H9 (cell line): ENCODE data around the gene CDKN2AIPNL. TPM values are rescaled to one million over a fixed set of nuclear protein-coding genes. Genes with fewer than 3 reads are reported as not detected.

Experiments
- DNase-seq: peaks from one replicate; pipeline ENCODE4 v3.0.0-alpha.2; 2017
- H2AFZ ChIP-seq: one replicate; pipeline ENCODE4 v1.6.1; 2013; ENCODE audit warnings: mild to moderate bottlenecking, low read length, control low read depth, moderate library complexity
- H2AK5ac ChIP-seq: 2 replicates; pipeline ENCODE4 v1.6.1; 2013; ENCODE audit warnings: low read length, control low read depth, mixed read lengths; ENCODE audit not compliant: insufficient read length
- H2BK120ac ChIP-seq: one replicate; pipeline ENCODE4 v1.6.1; 2013; ENCODE audit warnings: low read depth, mild to moderate bottlenecking, low read length, control low read depth, inconsistent platforms; ENCODE audit not compliant: poor library complexity, severe bottlenecking
- H2BK12ac ChIP-seq: 2 replicates; pipeline ENCODE4 v1.6.1; 2013; ENCODE audit warnings: low read length, control low read depth, mixed read lengths, low read depth; ENCODE audit not compliant: insufficient read length
- H2BK15ac ChIP-seq: 2 replicates; pipeline ENCODE4 v1.6.1; 2013; ENCODE audit warnings: low read depth, low read length, control low read depth
- H2BK20ac ChIP-seq: one replicate; pipeline ENCODE4 v1.6.1; 2013; ENCODE audit warnings: low read depth, mild to moderate bottlenecking, low read length, control low read depth, inconsistent platforms; ENCODE audit not compliant: poor library complexity, severe bottlenecking
- H2BK5ac ChIP-seq: 2 replicates; pipeline ENCODE4 v1.6.1; 2013; ENCODE audit warnings: low read length, control low read depth, mixed read lengths; ENCODE audit not compliant: insufficient read length
- H3K14ac ChIP-seq: 2 replicates; pipeline ENCODE4 v1.6.1; 2013; ENCODE audit warnings: low read length, control low read depth; ENCODE audit not compliant: insufficient read depth
- H3K18ac ChIP-seq: 2 replicates; pipeline ENCODE4 v1.6.1; 2013; ENCODE audit warnings: low read depth, mild to moderate bottlenecking, mixed read lengths, low read length, control low read depth; ENCODE audit not compliant: insufficient read length
- H3K23ac ChIP-seq: 2 replicates; pipeline ENCODE4 v1.6.1; 2013; ENCODE audit warnings: low read length, control low read depth, mixed read lengths, low read depth; ENCODE audit not compliant: insufficient read length
- H3K23me2 ChIP-seq: 2 replicates; pipeline ENCODE4 v1.6.1; 2013; ENCODE audit warnings: low read depth, mild to moderate bottlenecking, mixed read lengths, low read length, control low read depth; ENCODE audit not compliant: insufficient read length, poor library complexity, severe bottlenecking
- H3K27ac ChIP-seq: 2 replicates; pipeline ENCODE4 v1.5.1; 2013; ENCODE audit warnings: low read length, control low read depth, mixed read lengths, low read depth; ENCODE audit not compliant: insufficient read length
- H3K27me3 ChIP-seq: 2 replicates; pipeline ENCODE4 v1.6.1; 2013; ENCODE audit warnings: low read length, control low read depth, inconsistent platforms; ENCODE audit not compliant: insufficient read depth
- H3K4ac ChIP-seq: 2 replicates; pipeline ENCODE4 v1.6.1; 2013; ENCODE audit warnings: low read depth, mild to moderate bottlenecking, control low read depth, inconsistent platforms, low read length, moderate library complexity
- H3K4me1 ChIP-seq: 2 replicates; pipeline ENCODE4 v1.6.1; 2013; ENCODE audit warnings: low read length, control low read depth, inconsistent platforms; ENCODE audit not compliant: insufficient read depth
- H3K4me2 ChIP-seq: 2 replicates; pipeline ENCODE4 v1.6.1; 2013; ENCODE audit warnings: low read length, control low read depth, mixed read lengths; ENCODE audit not compliant: insufficient read length, insufficient read depth
- H3K56ac ChIP-seq: 2 replicates; pipeline ENCODE4 v1.6.1; 2013; ENCODE audit warnings: low read depth, mild to moderate bottlenecking, mixed read lengths, low read length, control low read depth; ENCODE audit not compliant: insufficient read length
- H3K79me1 ChIP-seq: 2 replicates; pipeline ENCODE4 v1.6.1; 2013; ENCODE audit warnings: low read depth, mild to moderate bottlenecking, moderate library complexity, low read length, control low read depth, inconsistent platforms; ENCODE audit not compliant: insufficient read depth, poor library complexity, severe bottlenecking
- H3K79me2 ChIP-seq: 2 replicates; pipeline ENCODE4 v1.6.1; 2013; ENCODE audit warnings: low read length, control low read depth, inconsistent platforms; ENCODE audit not compliant: insufficient read depth
- H3K9ac ChIP-seq: 2 replicates; pipeline ENCODE4 v1.6.1; 2013; ENCODE audit warnings: low read length, control low read depth, mixed read lengths; ENCODE audit not compliant: insufficient read length; ENCODE audit errors: extremely low read depth
- H3K9me3 ChIP-seq: one replicate; pipeline ENCODE4 v1.6.1; 2013; ENCODE audit warnings: low read depth, low read length, inconsistent platforms; ENCODE audit not compliant: control insufficient read depth
- H3T11ph ChIP-seq: one replicate; pipeline ENCODE4 v1.6.1; 2013; ENCODE audit warnings: mild to moderate bottlenecking, low read length, control low read depth, inconsistent platforms
- H4K20me1 ChIP-seq: one replicate; pipeline ENCODE4 v1.6.1; 2013; ENCODE audit not compliant: control insufficient read depth, insufficient read length, insufficient read depth
- H4K5ac ChIP-seq: 2 replicates; pipeline ENCODE4 v1.6.1; 2013; ENCODE audit warnings: low read depth, mild to moderate bottlenecking, mixed read lengths, low read length, control low read depth; ENCODE audit not compliant: insufficient read length
- H4K8ac ChIP-seq: replicated peaks from 2 replicates; pipeline ENCODE4 v1.6.1; 2013; ENCODE audit warnings: low read length, control low read depth, mixed read lengths, low read depth; ENCODE audit not compliant: insufficient read length
- H4K91ac ChIP-seq: 2 replicates; pipeline ENCODE4 v1.6.1; 2013; ENCODE audit warnings: low read depth, mild to moderate bottlenecking, moderate library complexity, mixed read lengths, low read length, control low read depth; ENCODE audit not compliant: insufficient read length
- H3K27ac Mint-ChIP-seq, 3 experiments: 2 replicates in 2 of 3; 3 replicates in 1 of 3; pipeline ENCODE4 v1.8.0; 2020 to 2021; ENCODE audit warnings: mixed read lengths in 3 of 3, mild to moderate bottlenecking in 1 of 3, moderate library complexity in 1 of 3
- H3K27me3 Mint-ChIP-seq: 2 replicates; pipeline ENCODE4 v1.8.0; 2021; ENCODE audit warnings: low read depth, mild to moderate bottlenecking, moderate library complexity, mixed read lengths
- H3K36me3 Mint-ChIP-seq, 3 experiments: 2 replicates in 2 of 3; 3 replicates in 1 of 3; pipeline ENCODE4 v1.8.0; 2020 to 2021; ENCODE audit warnings: low read depth in 3 of 3, mixed read lengths in 3 of 3; ENCODE audit not compliant: insufficient read depth in 1 of 3
- H3K4me1 Mint-ChIP-seq, 2 experiments: 2 replicates each; pipeline ENCODE4 v1.8.0; 2020; ENCODE audit warnings: mixed read lengths in 2 of 2
- H3K4me3 Mint-ChIP-seq, 2 experiments: 2 replicates in 1 of 2; 3 replicates in 1 of 2; pipeline ENCODE4 v1.8.0; 2020 to 2021; ENCODE audit warnings: mild to moderate bottlenecking in 2 of 2, mixed read lengths in 2 of 2, moderate library complexity in 1 of 2
- H3K9me3 Mint-ChIP-seq, 2 experiments: 2 replicates in 1 of 2; 3 replicates in 1 of 2; pipeline ENCODE4 v1.8.0; 2020; ENCODE audit warnings: mild to moderate bottlenecking in 2 of 2, mixed read lengths in 2 of 2, moderate library complexity in 1 of 2
- CTCF ChIP-seq: fragments of 200-600 bp; sonication (generic); conservative IDR thresholded peaks from 3 replicates; pipeline ENCODE4 v1.8.0; 2021; ENCODE audit warnings: antibody characterized with exemption, mild to moderate bottlenecking
- WGBS: extraction: QIAGEN DNeasy Blood & Tissue Kit; methylation state at CpG from one replicate; pipeline ENCODE4 v1.1.7; 2013; ENCODE audit warnings: missing lambda C conversion rate, low lambda C conversion rate, mixed read lengths; ENCODE audit not compliant: insufficient read length; ENCODE audit errors: extremely low coverage; 5-methylcytosine and 5-hydroxymethylcytosine counted together
- total RNA-seq: library from RNA; stranded (reverse); gene quantifications from 2 replicates; pipeline ENCODE4 v1.2.1, GENCODE V29; 2021

The CDKN2AIPNL gene
- total RNA-seq, 1 experiment from 2014 or later, result 60.0 TPM

GRCh38 chr5:134403951-134404350, 7.7 kb downstream of the CDKN2AIPNL start:
- H4K20me1 ChIP-seq, result no peaks in the 10 kb centered on the region
- H3K36me3 Mint-ChIP-seq, result peaks cover 7 to 43% (median 42%) of the 10 kb centered on the region in 3 experiments; a peak in 6 of 7 replicates
- no peak overlapping the region for H4K8ac ChIP-seq
- H3K4ac ChIP-seq, result no peak overlapping the region
- no peaks in the 10 kb centered on the region for H3K4me1 Mint-ChIP-seq
- no peak overlapping the region for H3K56ac ChIP-seq
- no CpG with 5 or more reads among the region's 5 CpGs for WGBS
- no peaks in the 10 kb centered on the region for H3K4me1 ChIP-seq
- no peak overlapping the region for H4K91ac ChIP-seq
- no peaks in the 10 kb centered on the region for H3K23me2 ChIP-seq
- no peaks in the 10 kb centered on the region for H3K27me3 Mint-ChIP-seq
- no peak overlapping the region for H2AFZ ChIP-seq
- no peak overlapping the region for H2AK5ac ChIP-seq
- no peak overlapping the region for H3K4me2 ChIP-seq
- no peak overlapping the region for H2BK20ac ChIP-seq
- H3K9ac ChIP-seq, result no peak overlapping the region
- H3K79me1 ChIP-seq, result no peaks in the 10 kb centered on the region
- no peak overlapping the region for H3K14ac ChIP-seq
- H3K23ac ChIP-seq, result no peak overlapping the region
- H3K27ac ChIP-seq, result no peak overlapping the region
- H3T11ph ChIP-seq, result no peak overlapping the region
- DNase-seq, result no peak
- H3K18ac ChIP-seq, result no peak overlapping the region
- no peak overlapping the region for H2BK120ac ChIP-seq
- H3K9me3 Mint-ChIP-seq, result no peaks in the 10 kb centered on the region
- TF ChIP-seq CTCF, result no peak
- no peak overlapping the region for H4K5ac ChIP-seq
- no peaks in the 10 kb centered on the region for H3K27me3 ChIP-seq
- no peak overlapping the region for H2BK12ac ChIP-seq
- no peak overlapping the region for H2BK15ac ChIP-seq
- no peak overlapping the region for H3K4me3 Mint-ChIP-seq
- no peaks in the 10 kb centered on the region for H3K79me2 ChIP-seq
- no peaks in the 10 kb centered on the region for H3K9me3 ChIP-seq
- peak overlapping the region in 2 of 3 experiments; percentile 68 to 82; a peak in 2 of 7 replicates for H3K27ac Mint-ChIP-seq
- no peak overlapping the region for H2BK5ac ChIP-seq
